ENCODE measurements around the gene PLTP.

GRCh38 chr20:45873409-45874103 lies 38.4 kb downstream of the PLTP start:
- TF ChIP-seq CTCF (IDR thresholded peaks at IDR 0.05 in 2 of 3, conservative IDR thresholded peaks at IDR 0.05 in 1 of 3; ENCODE audit: borderline replicate concordance in 1 of 3, insufficient read depth in 1 of 3, low read depth in 2 of 3, low read length in 2 of 3): no peak
- TF ChIP-seq ZNF274 (IDR thresholded peaks at IDR 0.05; ENCODE audit: low read depth, low read length): no peak
- TF ChIP-seq ZBTB33 (IDR thresholded peaks at IDR 0.05; ENCODE audit: extremely low read depth, insufficient replicate concordance, low read length): no peak
- TF ChIP-seq POLR2AphosphoS5 (IDR thresholded peaks at IDR 0.05; ENCODE audit: low read depth, low read length): no peak
- TF ChIP-seq REST (IDR thresholded peaks at IDR 0.05; ENCODE audit: low read depth): no peak
- no peak for TF ChIP-seq CEBPB (IDR thresholded peaks at IDR 0.05; ENCODE audit: low read depth)

Data from HCT116 (cell line).